GM23248 (cell line): ENCODE results near the gene ANKRD12. TPM values are rescaled to one million over a fixed set of nuclear protein-coding genes. Genes with fewer than 3 reads are reported as not detected.
A peak's percentile ranks its signal among the peaks of the same experiment; 100 is the strongest.

Experiments
- DNase-seq: peaks from one replicate; pipeline ENCODE4 v3.0.0-alpha.2; 2015
- H2AFZ ChIP-seq: fragments of 200-600 bp; sonication (generic); 2 replicates; pipeline ENCODE4 v1.6.1; 2016; ENCODE audit warnings: antibody characterized with exemption
- H3F3A ChIP-seq: fragments of 200-600 bp; sonication (generic); 2 replicates; pipeline ENCODE4 v1.6.1; 2016; ENCODE audit warnings: mild to moderate bottlenecking, antibody characterized with exemption, mixed run types; ENCODE audit not compliant: insufficient read depth
- H3K27ac ChIP-seq: fragments of 200-600 bp; sonication (generic); 2 replicates; pipeline ENCODE4 v1.5.1; 2016; ENCODE audit warnings: mild to moderate bottlenecking
- H3K27me3 ChIP-seq: fragments of 200-600 bp; sonication (generic); replicated peaks from 2 replicates; pipeline ENCODE4 v1.6.1; 2016; ENCODE audit warnings: mild to moderate bottlenecking; ENCODE audit not compliant: insufficient read depth
- H3K36me3 ChIP-seq: fragments of 200-600 bp; sonication (generic); 2 replicates; pipeline ENCODE4 v1.6.1; 2016; ENCODE audit warnings: low read depth, mild to moderate bottlenecking
- H3K4me1 ChIP-seq: fragments of 200-600 bp; sonication (generic); 2 replicates; pipeline ENCODE4 v1.6.1; 2016; ENCODE audit warnings: mild to moderate bottlenecking; ENCODE audit not compliant: insufficient read depth
- H3K4me2 ChIP-seq: fragments of 200-600 bp; sonication (generic); one replicate; pipeline ENCODE4 v1.6.1; 2016; ENCODE audit warnings: mild to moderate bottlenecking; ENCODE audit not compliant: unreplicated experiment
- H3K4me3 ChIP-seq: fragments of 200-600 bp; sonication (generic); 2 replicates; pipeline ENCODE4 v1.5.1; 2016; ENCODE audit warnings: mild to moderate bottlenecking
- H3K79me2 ChIP-seq: fragments of 200-600 bp; sonication (generic); 2 replicates; pipeline ENCODE4 v1.6.1; 2016; ENCODE audit warnings: mild to moderate bottlenecking; ENCODE audit not compliant: insufficient read depth
- H3K9ac ChIP-seq: fragments of 200-600 bp; sonication (generic); 2 replicates; pipeline ENCODE4 v1.6.1; 2016; ENCODE audit warnings: mild to moderate bottlenecking
- H3K9me2 ChIP-seq: fragments of 200-600 bp; sonication (generic); 2 replicates; pipeline ENCODE4 v1.6.1; 2016; ENCODE audit warnings: mixed run types, mild to moderate bottlenecking, moderate library complexity; ENCODE audit not compliant: insufficient read depth
- H3K9me3 ChIP-seq: fragments of 200-600 bp; sonication (generic); one replicate; pipeline ENCODE4 v1.6.1; 2017; ENCODE audit warnings: low read depth
- H4K20me1 ChIP-seq: fragments of 200-600 bp; sonication (generic); 2 replicates; pipeline ENCODE4 v1.6.0; 2016; ENCODE audit not compliant: insufficient read depth
- EZH2 ChIP-seq: fragments of 200-600 bp; sonication (generic); IDR thresholded peaks from 2 replicates; pipeline ENCODE4 v1.6.1; 2018; ENCODE audit warnings: antibody characterized with exemption, mild to moderate bottlenecking; ENCODE audit not compliant: insufficient read depth, poor library complexity, severe bottlenecking
- EZH2phosphoT487 ChIP-seq: fragments of 200-600 bp; sonication (generic); IDR thresholded peaks from 2 replicates; pipeline ENCODE4 v1.6.1; 2018; ENCODE audit warnings: antibody characterized with exemption, moderate library complexity, mild to moderate bottlenecking, low read depth; ENCODE audit not compliant: insufficient read depth
- WGBS, 2 experiments: methylation state at CpG; one replicate each; pipeline ENCODE4 v1.1.6; 2015 to 2017; ENCODE audit warnings: low lambda C conversion rate in 2 of 2, low coverage in 1 of 2; ENCODE audit errors: missing lambda C conversion rate in 2 of 2; 5-methylcytosine and 5-hydroxymethylcytosine counted together
- in situ Hi-C: fragments of 300-500 bp; cut with MboI; formaldehyde crosslinking; loops from 2 replicates; pipeline ENCODE4 v1.15.0; 2020
- polyA plus RNA-seq: library from polyadenylated mRNA; unstranded; fragments of >200 nt; fragmentation: Nextera tagmentation; extraction: Ambion mirVana; gene quantifications from 2 replicates; pipeline ENCODE4 v1.2.1, GENCODE V29; 2016
- small RNA-seq: library from RNA; depleted of rRNA; stranded (forward); fragments of <200 nt; gene quantifications from one replicate; pipeline ENCODE3, GENCODE V24; 2014; ENCODE audit warnings: low read depth, low replicate concordance
- total RNA-seq: library from RNA; depleted of rRNA; stranded (reverse); fragments of >200 nt; shearing (Covaris generic); gene quantifications from 2 replicates; pipeline ENCODE4 v1.2.3, GENCODE V29; 2014; rRNA removed

Gene ANKRD12
- total and polyA plus RNA-seq, 2 experiments from 2014 or later = 16.5 to 34.8 TPM

DNA sequence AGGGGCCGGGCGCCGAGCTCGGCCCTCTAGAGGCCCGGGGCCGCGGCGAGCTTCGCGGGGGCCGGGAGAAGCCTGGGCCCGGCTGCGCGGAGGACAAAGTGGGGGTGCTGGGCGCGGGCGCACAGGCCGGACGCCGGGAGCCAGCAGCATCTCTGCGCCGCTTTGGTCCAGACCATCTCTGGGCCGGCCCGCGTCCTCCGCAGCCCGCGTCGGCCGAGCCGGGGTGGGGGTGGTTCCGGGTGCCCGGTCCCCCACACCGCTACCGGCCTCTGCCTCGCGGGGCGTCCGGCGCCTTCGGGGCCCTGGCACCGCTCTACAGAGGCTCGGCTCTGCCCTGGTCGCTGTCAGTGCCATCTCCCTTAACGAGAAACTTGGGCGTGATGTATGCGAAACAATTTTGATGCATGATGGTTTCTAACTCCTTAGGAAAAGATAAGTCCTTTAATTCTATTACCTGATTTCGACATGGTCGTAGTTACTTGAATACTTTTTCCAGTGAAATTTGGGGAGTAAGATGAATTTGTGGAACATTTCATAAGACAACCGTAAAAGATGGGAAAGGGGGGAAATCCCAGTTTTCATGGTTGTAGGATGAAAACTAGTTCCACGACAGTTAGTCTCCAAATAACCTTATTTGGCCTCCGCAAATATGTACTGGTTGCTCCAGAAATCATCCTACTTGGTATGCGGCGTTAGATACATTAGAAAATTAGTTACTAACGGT is 198.6 kb downstream of the ANKRD12 start:
- Histone ChIP-seq H3F3A (peaks cover 10% of the 10 kb centered on the region; the same call in 1 of the 2 replicates), H3K4me1 (peaks cover 19% of the 10 kb centered on the region), H2AFZ (peak overlapping the region; percentile 79), H3K4me3 (peak overlapping the region; percentile 83), H3K4me2 (peak overlapping the region; percentile 75), H3K36me3 (peaks cover 21% of the 10 kb centered on the region; the same call in 1 of the 2 replicates), H3K9me3 (no peaks in the 10 kb centered on the region), H3K27ac (peak overlapping the region; percentile 49), H3K9ac (peak overlapping the region; percentile 83), H4K20me1 (no peaks in the 10 kb centered on the region), H3K9me2 (no peaks in the 10 kb centered on the region), H3K79me2 (peaks cover 49% of the 10 kb centered on the region), H3K27me3 (no peaks in the 10 kb centered on the region)
- TF ChIP-seq EZH2phosphoT487 (no peak), EZH2 (no peak)
- peak; percentile 82 for DNase-seq
- in situ Hi-C loops = no loop called here
- 0 to 1% methylated on average over 30 to 43 of the region's 55 CpGs for WGBS, 2 experiments

Small RNA genes lying within 50 kb of the gene (small RNA-seq; reads per million reads assigned to genes)
- not detected for gene RF00019

Other genes starting within 250 kb of the ANKRD12 start
- gene NDUFV2, start 34.1 kb upstream of the ANKRD12 start, total RNA-seq = 80.7 and 99.5 TPM in 2 replicates
- gene NDUFV2, start 34.1 kb upstream of the ANKRD12 start, polyA plus RNA-seq = 205 and 208 TPM in 2 replicates
- gene TWSG1, start 198.0 kb downstream of the ANKRD12 start, total RNA-seq = 124 and 136 TPM in 2 replicates
- gene TWSG1, start 198.0 kb downstream of the ANKRD12 start, polyA plus RNA-seq = 113 and 116 TPM in 2 replicates